HG03103 (cell line): Measurements from ENCODE around the gene CLIP1.
"Not testable (repeated sequence)": the region's sequence is repeated elsewhere in the genome, so short reads cannot be mapped to it uniquely, and the experiment has no call there.

Source experiments
- ATAC-seq: cut with Tn5 transposase; IDR thresholded peaks from one replicate; pipeline ENCODE4 v1.9.1; 2021; ENCODE audit warnings: low read depth; ENCODE audit not compliant: unreplicated experiment

The CLIP1 gene

GRCh38 chr12:122399592-122400373 lies 22.7 kb downstream of the CLIP1 start:
- no peak for ATAC-seq

- ATAC-seq, result no peak
Observed at GRCh38 chr12:122399254-122399591, 23.2 kb downstream of the CLIP1 start.

- ATAC-seq, result not testable (repeated sequence)
Observed at GRCh38 chr12:122397981-122398380, 24.5 kb downstream of the CLIP1 start.

- ATAC-seq, result no peak
Observed at GRCh38 chr12:122395319-122395718, 27.1 kb downstream of the CLIP1 start.

GRCh38 chr12:122394626-122395194 lies 27.8 kb downstream of the CLIP1 start:
- no peak for ATAC-seq

- ATAC-seq, result no peak
Observed at GRCh38 chr12:122393817-122394216, 28.7 kb downstream of the CLIP1 start.

GRCh38 chr12:122392411-122392810 lies 30.1 kb downstream of the CLIP1 start:
- ATAC-seq, result no peak

GRCh38 chr12:122389677-122390076 lies 32.8 kb downstream of the CLIP1 start:
- ATAC-seq, result no peak

GRCh38 chr12:122387887-122388286 lies 34.6 kb downstream of the CLIP1 start:
- no peak for ATAC-seq

- ATAC-seq, result no peak
Observed at GRCh38 chr12:122385171-122386016, 37.1 kb downstream of the CLIP1 start.

- ATAC-seq, result no peak
Observed at GRCh38 chr12:122382919-122383350, 39.5 kb downstream of the CLIP1 start.

GRCh38 chr12:122381021-122381420 lies 41.4 kb downstream of the CLIP1 start:
- ATAC-seq, result no peak

- ATAC-seq, result not testable (repeated sequence)
Observed at GRCh38 chr12:122376751-122377150, 45.7 kb downstream of the CLIP1 start.

GRCh38 chr12:122374707-122375106 lies 47.8 kb downstream of the CLIP1 start:
- no peak for ATAC-seq

- no peak for ATAC-seq
Observed at GRCh38 chr12:122371475-122372045, 50.9 kb downstream of the CLIP1 start.

- no peak for ATAC-seq
Observed at GRCh38 chr12:122368361-122369073, 54.0 kb downstream of the CLIP1 start.

- ATAC-seq, result not testable (repeated sequence)
Observed at GRCh38 chr12:122367632-122368031, 54.8 kb downstream of the CLIP1 start.

GRCh38 chr12:122366685-122367475 lies 55.6 kb downstream of the CLIP1 start:
- ATAC-seq, result no peak

GRCh38 chr12:122365226-122365625 lies 57.2 kb downstream of the CLIP1 start:
- ATAC-seq, result not testable (repeated sequence)

- ATAC-seq, result no peak
Observed at GRCh38 chr12:122363782-122364181, 58.7 kb downstream of the CLIP1 start.
